GM19372 (cell line): ENCODE data around the gene RPL7A.
"Not testable (repeated sequence)": the region's sequence is repeated elsewhere in the genome, so short reads cannot be mapped to it uniquely, and the experiment has no call there.

Experiments
- ATAC-seq: cut with Tn5 transposase; IDR thresholded peaks from one replicate; pipeline ENCODE4 v1.9.1; 2021; ENCODE audit warnings: mild to moderate bottlenecking, low read depth, moderate library complexity; ENCODE audit not compliant: unreplicated experiment

The RPL7A gene

DNA sequence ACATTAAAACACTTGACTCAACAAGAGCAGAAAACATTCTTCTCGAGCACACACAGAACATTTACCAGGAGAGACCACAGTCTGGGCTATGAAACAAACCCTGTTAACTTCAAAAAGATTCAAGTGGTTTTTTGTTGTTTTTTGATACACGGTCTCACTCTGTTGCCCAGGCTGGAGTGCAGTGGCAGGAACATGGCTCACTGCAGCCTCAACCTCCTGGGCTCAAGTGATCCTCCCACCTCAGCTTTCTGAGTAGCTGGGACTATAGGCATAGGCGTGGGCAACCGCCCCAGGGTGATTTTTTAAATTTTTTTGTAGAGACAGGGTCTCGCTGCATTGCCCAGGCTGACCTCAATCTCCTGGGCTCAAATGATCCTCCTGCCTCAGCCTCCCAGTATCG, 21.0 kb upstream of the RPL7A start:
- not testable (repeated sequence) for ATAC-seq

DNA sequence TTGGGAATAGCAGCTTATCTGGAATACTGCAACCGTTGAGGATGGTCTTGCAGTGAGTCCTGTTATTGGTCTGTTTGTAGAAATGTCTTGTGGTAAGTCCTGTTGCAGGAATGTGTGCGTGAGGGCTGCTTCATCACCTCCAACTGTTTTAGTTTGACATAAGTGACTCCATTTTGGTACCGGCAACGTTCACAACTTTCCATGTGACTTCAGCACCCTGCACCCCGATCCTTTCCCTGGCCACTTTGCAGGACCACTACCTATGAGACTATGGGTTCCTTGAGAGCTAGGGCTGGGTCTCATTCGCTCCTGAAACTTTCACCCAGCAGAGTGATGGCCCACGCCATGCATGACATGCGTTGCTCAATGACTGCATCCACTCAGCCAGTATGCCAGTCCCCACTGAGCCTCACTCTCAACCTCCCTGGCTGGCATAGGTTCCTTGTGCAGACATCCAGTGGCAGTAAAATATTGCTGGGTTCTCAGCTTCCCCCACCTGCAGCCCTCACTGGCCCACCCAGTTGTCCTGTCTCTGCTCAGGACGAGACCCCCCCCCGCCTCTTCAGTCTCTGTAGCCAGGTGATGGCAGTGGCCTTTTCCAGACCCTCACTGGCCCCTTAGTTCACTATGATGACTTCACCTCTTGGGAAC, 20.1 kb upstream of the RPL7A start:
- no peak for ATAC-seq

DNA sequence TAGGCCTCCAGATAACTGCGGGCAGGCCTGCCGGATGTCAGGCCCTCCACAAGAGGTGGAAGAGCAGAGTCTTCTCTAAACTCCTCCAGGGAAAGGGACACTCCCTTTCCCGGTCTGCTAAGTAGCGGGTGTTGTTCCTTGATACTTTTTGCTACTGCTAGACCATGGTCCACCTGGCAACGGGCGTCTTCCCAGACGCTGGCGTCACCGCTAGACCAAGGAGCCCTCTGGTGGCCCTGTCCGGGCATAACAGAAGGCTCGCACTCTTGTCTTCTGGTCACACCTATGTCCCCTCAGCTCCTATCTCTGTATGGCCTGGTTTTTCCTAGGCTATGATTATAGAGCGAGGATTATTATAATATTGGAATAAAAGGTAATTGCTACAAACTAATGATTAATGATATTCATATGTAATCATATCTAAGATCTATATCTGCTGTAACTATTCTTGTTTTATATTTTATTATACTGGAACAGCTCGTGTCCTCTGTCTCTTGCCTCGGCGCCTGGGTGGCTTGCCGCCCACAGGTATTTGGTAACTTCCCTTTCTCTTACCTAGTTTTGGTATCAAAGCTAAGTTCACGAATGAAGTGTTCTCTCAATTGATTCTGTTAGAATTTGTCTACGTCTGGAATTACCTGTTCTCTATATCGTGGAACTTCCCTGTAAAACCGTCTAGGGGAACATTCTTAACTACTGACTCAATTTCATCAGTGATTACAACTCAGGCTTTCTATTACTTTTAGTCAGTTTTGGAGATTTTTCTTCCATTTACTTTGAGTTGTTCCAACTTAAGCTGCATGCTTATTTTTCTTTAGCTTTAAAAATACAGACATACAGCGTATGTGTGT, 18.5 kb upstream of the RPL7A start:
- not testable (repeated sequence) for ATAC-seq

GRCh38 chr9:133331221-133331620, 16.8 kb upstream of the RPL7A start:
- no peak for ATAC-seq

- no peak for ATAC-seq
Measured at GRCh38 chr9:133331641-133332380, 16.2 kb upstream of the RPL7A start.

DNA sequence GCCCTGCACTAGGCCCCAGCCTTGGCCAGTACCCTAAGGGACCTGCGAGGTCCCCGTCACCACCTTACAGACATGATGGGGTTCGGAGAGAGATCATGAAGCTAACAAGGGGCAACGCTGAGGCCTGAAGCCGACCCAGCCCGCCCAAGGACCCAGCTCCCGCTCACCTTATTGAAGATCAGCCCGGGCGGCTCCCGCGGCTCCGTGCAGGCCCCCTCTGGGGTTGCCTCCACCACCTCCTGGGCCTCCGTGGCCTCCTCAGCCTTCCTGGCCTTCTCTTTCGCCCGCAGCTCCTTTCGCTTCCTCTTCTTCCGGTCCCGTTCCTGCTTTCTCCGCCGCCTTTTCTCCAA, 15.7 kb upstream of the RPL7A start:
- ATAC-seq, result no peak

DNA sequence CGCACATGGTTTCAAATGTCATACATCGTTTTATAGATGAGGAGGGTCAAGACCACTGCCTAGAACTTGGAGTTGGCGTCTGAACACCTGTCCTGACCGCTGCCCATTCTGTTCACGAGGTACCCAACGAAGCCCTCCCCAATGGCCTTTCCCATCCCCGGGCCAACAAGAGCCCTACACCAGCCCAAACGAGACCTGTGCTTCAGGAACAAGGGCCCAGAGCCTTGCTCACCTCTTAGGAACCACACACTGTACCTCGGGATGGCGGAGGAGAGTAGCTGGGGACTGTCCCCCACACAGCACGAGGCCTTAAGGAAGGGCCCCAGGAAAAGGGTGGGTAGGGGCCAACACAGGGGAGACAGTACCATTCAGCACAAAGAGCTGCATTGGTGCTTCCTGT, 15.0 kb upstream of the RPL7A start:
- no peak for ATAC-seq

DNA sequence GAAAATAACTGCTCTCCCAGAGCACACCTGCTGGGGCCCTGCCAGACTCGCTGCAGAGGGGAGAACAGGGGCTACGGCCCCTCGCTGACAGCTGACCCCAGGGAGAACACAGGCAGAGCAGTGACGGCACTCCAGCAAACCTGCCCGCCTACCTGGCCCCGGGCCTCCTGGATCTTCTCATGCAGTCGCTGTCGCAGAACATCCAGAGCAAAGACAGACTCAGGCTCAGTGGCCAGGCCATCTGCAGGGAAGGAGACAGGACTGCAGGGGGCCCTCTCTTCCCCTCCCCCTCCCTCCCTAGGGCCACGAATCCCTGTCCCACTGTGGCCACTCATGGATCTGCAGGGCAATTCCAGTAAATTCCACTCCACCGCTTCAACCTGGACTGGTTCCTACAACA, 14.5 kb upstream of the RPL7A start:
- no peak for ATAC-seq

DNA sequence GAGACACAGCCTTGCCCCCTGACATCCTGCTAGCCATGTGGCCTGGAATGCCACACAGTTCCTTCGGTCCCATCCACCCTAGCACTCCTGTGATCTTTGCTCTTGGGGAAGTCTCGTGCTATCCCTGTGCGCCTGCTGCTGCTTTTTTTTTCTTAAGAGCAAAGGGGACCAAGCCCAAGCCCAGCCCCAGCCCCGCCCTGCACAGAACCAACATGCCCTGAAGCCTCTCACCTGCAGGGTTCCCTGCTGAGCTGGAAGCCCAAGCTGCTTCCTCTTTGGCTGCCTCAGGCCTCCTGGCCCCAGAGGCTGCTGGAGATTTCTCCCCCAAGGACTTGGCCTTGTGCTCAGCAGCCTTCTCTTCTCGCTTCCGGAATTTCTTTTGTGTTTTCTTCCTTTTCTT, 13.9 kb upstream of the RPL7A start:
- ATAC-seq, result no peak

GRCh38 chr9:133334888-133335287, 13.1 kb upstream of the RPL7A start:
- not testable (repeated sequence) for ATAC-seq

DNA sequence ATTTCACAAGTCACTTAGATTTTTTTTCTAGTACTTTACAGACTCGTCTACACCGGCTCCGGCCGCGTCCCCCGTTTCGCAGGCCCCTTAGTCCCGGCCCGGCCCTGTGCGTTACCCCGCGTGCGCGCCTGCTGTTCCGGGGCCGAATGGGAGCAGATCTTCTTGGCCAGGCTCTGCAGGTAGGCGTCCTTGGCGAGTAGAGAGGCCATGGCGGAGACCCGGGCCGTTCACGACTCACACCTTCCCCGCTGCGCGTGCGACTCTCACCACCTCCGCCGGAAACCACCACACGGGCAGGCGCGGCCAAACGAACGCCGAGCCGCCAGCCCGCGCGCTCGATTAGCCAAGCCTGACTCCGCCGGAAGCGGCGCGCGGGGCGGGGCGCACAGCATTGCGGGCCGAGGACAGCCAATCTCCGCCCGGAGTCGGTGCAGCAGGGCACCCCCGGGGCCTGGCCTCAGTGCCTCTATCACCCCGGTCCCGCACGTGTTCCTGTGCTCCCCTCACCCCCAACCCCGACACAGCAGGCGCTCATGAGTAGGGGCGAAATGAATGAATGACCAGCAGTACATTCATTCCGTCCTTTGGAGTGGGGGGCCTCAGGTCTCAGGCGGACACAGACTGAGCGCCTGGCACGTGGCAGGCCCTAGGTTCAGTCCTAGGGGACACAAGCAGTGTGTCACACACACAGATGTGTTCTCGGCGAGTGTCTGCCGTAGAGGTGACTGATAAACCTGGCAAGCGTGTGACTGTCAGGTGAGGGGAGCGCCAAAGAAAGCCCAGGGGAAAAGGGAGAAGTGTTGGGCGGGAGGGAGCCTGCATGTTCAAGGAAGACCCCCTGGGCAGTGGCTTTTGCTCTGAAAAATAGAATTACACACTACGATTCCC, 11.8 kb upstream of the RPL7A start, which contains the start of gene SURF6:
TSS of gene SURF6 (minus strand) at position 265 of the 888 bp plus-strand sequence. CDS start at position 209, 56 bp downstream.
- peak; percentile 79 for ATAC-seq

- no peak for ATAC-seq
Measured at GRCh38 chr9:133339641-133340040, 8.4 kb upstream of the RPL7A start.

- no peak for ATAC-seq
Measured at GRCh38 chr9:133340256-133340655, 7.8 kb upstream of the RPL7A start.

GRCh38 chr9:133340916-133341315, 7.1 kb upstream of the RPL7A start:
- ATAC-seq, result no peak

DNA sequence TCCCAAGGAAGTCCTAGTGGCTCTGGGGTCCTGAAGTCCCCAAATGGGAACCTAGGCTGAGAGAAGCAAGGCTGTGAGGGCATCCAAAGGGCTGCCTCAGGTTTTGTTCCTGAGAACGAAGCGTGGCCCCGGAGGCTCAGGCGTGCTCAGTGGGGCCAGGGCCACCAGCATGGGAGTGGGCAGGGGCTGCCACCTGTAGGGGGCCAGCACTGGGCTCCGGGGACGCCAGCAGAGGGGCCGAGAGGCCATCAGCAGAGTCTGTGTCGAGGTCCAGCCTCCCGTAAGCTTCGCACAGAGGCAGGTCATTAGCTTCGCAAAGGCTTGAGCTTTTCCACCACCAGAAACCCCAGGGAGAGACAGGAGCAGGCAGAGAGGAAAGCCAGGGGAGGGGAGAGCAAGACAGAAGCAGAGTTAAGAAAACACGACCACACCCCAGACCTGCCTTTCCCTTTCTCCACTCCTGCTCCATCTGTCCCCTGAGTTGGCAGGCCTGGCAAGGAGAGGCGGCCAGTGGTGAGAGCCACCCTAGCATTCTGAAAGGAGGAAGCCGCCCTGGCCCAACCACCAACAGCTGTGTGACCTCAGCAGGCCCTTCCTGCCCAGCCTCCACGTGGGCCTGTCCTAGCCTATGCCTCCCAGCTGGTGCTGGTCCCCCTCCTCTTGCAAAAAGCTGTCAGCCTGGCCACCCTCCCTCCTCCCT, 6.5 kb upstream of the RPL7A start:
- ATAC-seq, result no peak

GRCh38 chr9:133342069-133342406, 6.0 kb upstream of the RPL7A start:
- ATAC-seq, result no peak

DNA sequence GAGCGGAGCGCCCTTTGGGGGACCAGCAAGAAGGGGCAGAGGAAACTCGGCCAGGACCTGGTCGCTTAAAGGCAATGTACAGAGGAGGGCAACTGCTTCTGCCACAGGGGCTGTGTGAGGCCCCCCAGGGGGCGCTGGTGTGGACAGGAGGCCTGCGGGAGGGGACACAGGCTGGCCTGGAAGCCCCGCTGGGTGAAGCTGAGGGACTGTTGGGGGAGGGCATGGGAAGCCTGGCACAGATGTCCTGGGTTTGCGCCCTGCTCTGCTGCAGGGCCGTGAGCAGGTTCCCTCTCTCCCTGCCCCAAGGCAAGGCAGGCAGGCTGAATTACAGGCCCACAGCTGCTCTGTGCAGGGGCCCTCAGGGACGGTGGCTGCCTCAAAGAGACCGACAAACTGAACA, 5.4 kb upstream of the RPL7A start:
- no peak for ATAC-seq

DNA sequence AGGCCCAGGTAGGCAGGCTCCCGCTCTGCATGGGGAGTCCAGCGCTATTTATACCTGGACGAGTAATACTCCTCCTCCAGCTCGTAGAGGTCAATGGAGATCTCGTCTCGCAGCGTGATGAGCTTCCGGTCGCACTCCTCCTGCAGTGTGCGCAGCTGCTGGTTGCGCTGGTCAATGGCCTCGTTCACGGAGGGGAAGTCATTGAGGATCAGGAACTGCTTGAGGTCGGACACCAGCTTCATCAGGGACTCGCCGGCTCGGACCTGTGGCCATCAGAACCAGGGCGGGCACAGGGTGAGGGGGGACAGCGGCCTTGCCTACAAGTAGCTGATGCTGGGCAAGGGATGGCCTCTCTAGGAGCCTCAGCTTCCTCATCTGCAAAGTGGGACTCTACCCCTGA, 3.9 kb upstream of the RPL7A start:
- no peak for ATAC-seq

GRCh38 chr9:133344979-133345378, 3.0 kb upstream of the RPL7A start:
- no peak for ATAC-seq

DNA sequence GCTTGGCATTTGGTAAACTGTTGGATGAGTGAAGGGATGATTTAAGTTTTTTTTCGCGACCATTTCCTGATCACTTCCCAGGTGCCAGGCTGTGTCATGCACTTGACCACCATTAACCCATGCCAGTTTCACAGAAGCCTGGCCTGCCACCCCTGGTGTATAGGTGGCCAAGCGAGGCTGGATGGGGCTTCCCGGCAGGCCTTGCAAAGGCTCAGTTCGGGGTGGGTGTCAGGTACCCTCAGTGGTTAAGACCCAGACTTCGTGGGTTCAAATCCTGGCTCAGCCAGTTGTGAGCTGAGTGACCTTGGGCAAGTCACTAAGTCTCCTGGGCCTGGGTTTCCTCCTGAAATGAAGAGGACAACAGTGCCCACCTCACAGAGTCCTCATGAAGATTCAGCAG, 2.4 kb upstream of the RPL7A start:
- no peak for ATAC-seq
